C4-2B (cell line): ENCODE results near the gene KRTAP9-8.
"Not testable (repeated sequence)": the region's sequence is repeated elsewhere in the genome, so short reads cannot be mapped to it uniquely, and the experiment has no call there.

ENCODE experiments used
- CTCF ChIP-seq: fragments of 450-650 bp; conservative IDR thresholded peaks from 2 replicates; pipeline ENCODE4 v1.5.1; 2017; ENCODE audit warnings: mild to moderate bottlenecking
- ZFX ChIP-seq: fragments of 450-650 bp; IDR thresholded peaks from 2 replicates; pipeline ENCODE4 v1.6.1; 2017

GRCh38 chr17:41237949-41238437 lies at the start of gene KRTAP9-8:
- TF ChIP-seq CTCF, ZFX: not testable (repeated sequence)
